ENCODE results near the gene SLC22A23. TPM values are rescaled to one million over a fixed set of nuclear protein-coding genes. Genes with fewer than 3 reads are reported as not detected.

The SLC22A23 gene
- total RNA-seq, 1 donor from 2014 or later, result 5.7 TPM

DNA sequence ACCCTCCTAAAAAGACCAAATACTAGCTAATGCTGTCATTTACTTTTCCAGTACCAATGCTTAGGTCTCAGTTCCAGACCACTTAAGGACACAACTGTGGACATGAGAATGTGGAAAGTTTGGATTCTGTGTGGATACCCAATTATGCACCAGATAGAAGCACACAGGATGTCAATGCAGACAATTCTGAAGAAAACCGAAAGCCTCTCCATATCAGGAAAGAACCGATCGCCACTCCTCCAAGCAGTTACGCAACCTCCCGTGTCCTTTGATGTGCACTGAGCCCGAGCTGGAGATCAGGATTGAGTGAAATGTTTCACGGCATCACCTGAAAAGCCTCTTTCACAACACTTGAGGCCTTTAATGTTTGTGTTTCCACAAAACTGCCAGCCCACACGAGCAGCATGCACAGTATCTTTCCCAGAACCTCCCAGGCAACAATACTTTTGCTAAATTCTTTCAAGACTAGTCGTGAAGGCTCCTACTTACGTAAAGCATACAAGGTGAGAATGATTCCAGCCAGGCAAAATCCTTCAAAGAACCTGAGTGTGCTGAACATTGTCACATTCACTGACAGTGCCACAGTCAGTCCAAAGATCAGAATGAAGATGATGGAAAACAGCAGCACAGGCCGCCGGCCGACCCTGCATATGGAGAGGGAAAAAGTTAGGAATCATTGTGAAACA is 47.0 kb downstream of the SLC22A23 start:
- Histone ChIP-seq H3K79me2 (ENCODE audit: insufficient read depth, low read length) (no peaks in the 10 kb centered on the region), H3K4me2 (ENCODE audit: low read length) (no peak overlapping the region), H3K9ac (ENCODE audit: low read length) (no peak overlapping the region), H3K9me3 (ENCODE audit: insufficient read depth, low read depth, low read length) (no peaks in the 10 kb centered on the region), H3K36me3 (ENCODE audit: insufficient read depth, low read length) (no peaks in the 10 kb centered on the region), H3K4me3 (ENCODE audit: insufficient read depth, low read depth, low read length) (no peak overlapping the region), H4K20me1 (ENCODE audit: insufficient read depth, low read length) (no peaks in the 10 kb centered on the region), H3K27ac (ENCODE audit: low read depth, low read length) (no peak overlapping the region), H3K27me3 (ENCODE audit: insufficient read depth, low read length) (no peaks in the 10 kb centered on the region), H3K4me1 (ENCODE audit: insufficient read depth, low read length) (peaks cover 8% of the 10 kb centered on the region), H2AFZ (ENCODE audit: low read depth, low read length) (no peak overlapping the region)
- FAIRE-seq (no peak), DNase-seq (ENCODE audit: low read depth) (no peak)
- Mint-ChIP-seq H3K36me3 (ENCODE audit: low read depth, unreplicated experiment) (peaks cover 1% of the 10 kb centered on the region), H3K4me3 (ENCODE audit: unreplicated experiment) (no peak overlapping the region), H3K9me3 (ENCODE audit: unreplicated experiment) (no peaks in the 10 kb centered on the region), H3K4me1 (ENCODE audit: low read depth, unreplicated experiment) (peaks cover 10% of the 10 kb centered on the region), H3K27ac (ENCODE audit: unreplicated experiment) (no peak overlapping the region), H3K27me3 (ENCODE audit: low read depth, unreplicated experiment) (peaks cover 4% of the 10 kb centered on the region)
- TF ChIP-seq, protein P1, sequence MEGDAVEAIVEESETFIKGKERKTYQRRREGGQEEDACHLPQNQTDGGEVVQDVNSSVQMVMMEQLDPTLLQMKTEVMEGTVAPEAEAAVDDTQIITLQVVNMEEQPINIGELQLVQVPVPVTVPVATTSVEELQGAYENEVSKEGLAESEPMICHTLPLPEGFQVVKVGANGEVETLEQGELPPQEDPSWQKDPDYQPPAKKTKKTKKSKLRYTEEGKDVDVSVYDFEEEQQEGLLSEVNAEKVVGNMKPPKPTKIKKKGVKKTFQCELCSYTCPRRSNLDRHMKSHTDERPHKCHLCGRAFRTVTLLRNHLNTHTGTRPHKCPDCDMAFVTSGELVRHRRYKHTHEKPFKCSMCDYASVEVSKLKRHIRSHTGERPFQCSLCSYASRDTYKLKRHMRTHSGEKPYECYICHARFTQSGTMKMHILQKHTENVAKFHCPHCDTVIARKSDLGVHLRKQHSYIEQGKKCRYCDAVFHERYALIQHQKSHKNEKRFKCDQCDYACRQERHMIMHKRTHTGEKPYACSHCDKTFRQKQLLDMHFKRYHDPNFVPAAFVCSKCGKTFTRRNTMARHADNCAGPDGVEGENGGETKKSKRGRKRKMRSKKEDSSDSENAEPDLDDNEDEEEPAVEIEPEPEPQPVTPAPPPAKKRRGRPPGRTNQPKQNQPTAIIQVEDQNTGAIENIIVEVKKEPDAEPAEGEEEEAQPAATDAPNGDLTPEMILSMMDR (IDR thresholded peaks at IDR 0.05; ENCODE audit: insufficient read depth, low read depth, low read length), result no peak
- TF ChIP-seq EZH2 (IDR thresholded peaks at IDR 0.05; ENCODE audit: insufficient read depth, low read length), result no peak

DNA sequence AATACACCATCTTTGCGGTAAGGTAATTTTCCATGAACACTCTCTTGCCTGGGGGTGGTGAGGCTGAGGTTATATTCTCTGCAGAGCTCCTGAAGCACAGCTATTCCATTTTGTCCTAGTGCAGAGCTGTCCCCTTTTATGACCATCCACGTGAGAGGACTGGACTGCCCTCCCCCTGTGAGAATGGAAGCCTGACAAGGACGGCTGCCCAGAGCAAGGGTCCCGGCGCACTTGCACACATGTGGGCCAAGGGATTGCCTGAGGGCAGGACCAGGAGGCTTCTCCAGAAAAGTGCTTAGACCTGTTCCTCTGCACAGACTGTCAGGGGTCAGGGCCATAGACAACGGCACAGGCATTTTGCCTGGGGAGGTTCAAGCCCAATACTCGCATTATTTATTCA is 48.2 kb downstream of the SLC22A23 start:
- Mint-ChIP-seq H3K27ac (ENCODE audit: unreplicated experiment) (no peak overlapping the region), H3K4me1 (ENCODE audit: low read depth, unreplicated experiment) (peaks cover 12% of the 10 kb centered on the region)

More for the DNA sequence above, 48.2 kb downstream of the SLC22A23 start:
- Mint-ChIP-seq H3K9me3 (ENCODE audit: unreplicated experiment) (no peaks in the 10 kb centered on the region), H3K27me3 (ENCODE audit: low read depth, unreplicated experiment) (peaks cover 4% of the 10 kb centered on the region), H3K4me3 (ENCODE audit: unreplicated experiment) (no peak overlapping the region), H3K36me3 (ENCODE audit: low read depth, unreplicated experiment) (peaks cover 1% of the 10 kb centered on the region)
- no peaks in the 10 kb centered on the region for H3K9me3 ChIP-seq (ENCODE audit: insufficient read depth, low read depth, low read length)
- H3K4me2 ChIP-seq (ENCODE audit: low read length), result no peak overlapping the region
- H2AFZ ChIP-seq (ENCODE audit: low read depth, low read length), result no peak overlapping the region
- peaks cover 7% of the 10 kb centered on the region for H3K4me1 ChIP-seq (ENCODE audit: insufficient read depth, low read length)
- H3K27me3 ChIP-seq (ENCODE audit: insufficient read depth, low read length), result no peaks in the 10 kb centered on the region
- no peak overlapping the region for H3K27ac ChIP-seq (ENCODE audit: low read depth, low read length)
- H3K79me2 ChIP-seq (ENCODE audit: insufficient read depth, low read length), result no peaks in the 10 kb centered on the region
- no peak for DNase-seq (ENCODE audit: low read depth)
- FAIRE-seq, result no peak
- H4K20me1 ChIP-seq (ENCODE audit: insufficient read depth, low read length), result no peaks in the 10 kb centered on the region
- H3K4me3 ChIP-seq (ENCODE audit: insufficient read depth, low read depth, low read length), result no peak overlapping the region
- no peak overlapping the region for H3K9ac ChIP-seq (ENCODE audit: low read length)
- TF ChIP-seq, protein P1 (IDR thresholded peaks at IDR 0.05; ENCODE audit: insufficient read depth, low read depth, low read length), result no peak
- no peak for TF ChIP-seq EZH2 (IDR thresholded peaks at IDR 0.05; ENCODE audit: insufficient read depth, low read length)
- H3K36me3 ChIP-seq (ENCODE audit: insufficient read depth, low read length), result no peaks in the 10 kb centered on the region
